Dermis microvascular lymphatic vessel endothelial cell (primary cell): ENCODE measurements around the gene ANAPC4. TPM values are rescaled to one million over a fixed set of nuclear protein-coding genes. Genes with fewer than 3 reads are reported as not detected.

Source experiments
- total RNA-seq: library from RNA; depleted of rRNA; stranded (reverse); fragments of >200 nt; gene quantifications from 2 replicates; pipeline ENCODE4 v1.2.1, GENCODE V29; 2014

Gene ANAPC4
- total RNA-seq, 1 donor from 2014 or later: 21.4 TPM

Other genes with a start within 250 kb of the ANAPC4 start
- gene SEPSECS, start 216.8 kb upstream of the ANAPC4 start, total RNA-seq: 6.1 and 6.7 TPM in 2 replicates
- gene PI4K2B, start 143.2 kb upstream of the ANAPC4 start, total RNA-seq: 19.7 and 24.4 TPM in 2 replicates
- gene ZCCHC4, start 64.5 kb upstream of the ANAPC4 start, total RNA-seq: 4.6 and 5.3 TPM in 2 replicates